ENCODE measurements around the gene FASTK.

Gene FASTK

GRCh38 chr7:151080067-151080521 is 515 bp downstream of the FASTK start:
- peak; percentile 22 for DNase-seq

DNA sequence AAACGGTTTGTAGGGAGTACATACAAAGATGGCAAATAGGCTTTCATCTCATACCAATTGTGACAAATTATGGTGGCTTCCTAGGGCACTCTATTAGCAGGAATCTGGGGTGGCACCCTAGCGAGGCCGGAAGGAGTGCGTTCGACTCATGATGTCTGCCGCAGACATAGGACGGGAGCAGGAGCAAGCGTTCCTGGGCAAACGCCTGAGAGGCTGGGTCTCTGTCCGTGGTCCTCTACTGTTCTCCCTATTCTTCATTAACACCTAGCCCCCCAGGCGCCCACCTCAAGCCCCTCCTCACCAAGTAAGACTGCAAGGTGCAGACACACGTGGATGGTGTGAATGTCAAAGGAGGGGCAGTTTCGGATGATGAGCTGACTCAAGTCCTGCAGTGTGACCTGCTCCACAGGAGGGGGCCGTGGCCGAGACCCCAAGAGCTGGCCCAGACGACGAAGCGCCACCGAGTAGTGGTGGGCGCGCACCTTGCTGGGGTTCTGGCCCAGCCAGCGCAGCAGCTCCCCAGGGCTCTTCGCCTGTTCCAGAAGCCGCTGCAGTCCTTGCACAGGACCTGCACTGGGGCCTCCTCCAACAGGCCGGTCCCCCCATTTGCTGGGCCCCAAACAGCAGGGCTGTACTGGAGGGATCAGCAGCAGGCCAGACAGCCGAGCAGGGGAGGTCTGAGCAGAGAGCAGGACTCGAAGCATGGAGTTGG is 1.3 kb downstream of the FASTK start:
- DNase-seq = no peak

DNA sequence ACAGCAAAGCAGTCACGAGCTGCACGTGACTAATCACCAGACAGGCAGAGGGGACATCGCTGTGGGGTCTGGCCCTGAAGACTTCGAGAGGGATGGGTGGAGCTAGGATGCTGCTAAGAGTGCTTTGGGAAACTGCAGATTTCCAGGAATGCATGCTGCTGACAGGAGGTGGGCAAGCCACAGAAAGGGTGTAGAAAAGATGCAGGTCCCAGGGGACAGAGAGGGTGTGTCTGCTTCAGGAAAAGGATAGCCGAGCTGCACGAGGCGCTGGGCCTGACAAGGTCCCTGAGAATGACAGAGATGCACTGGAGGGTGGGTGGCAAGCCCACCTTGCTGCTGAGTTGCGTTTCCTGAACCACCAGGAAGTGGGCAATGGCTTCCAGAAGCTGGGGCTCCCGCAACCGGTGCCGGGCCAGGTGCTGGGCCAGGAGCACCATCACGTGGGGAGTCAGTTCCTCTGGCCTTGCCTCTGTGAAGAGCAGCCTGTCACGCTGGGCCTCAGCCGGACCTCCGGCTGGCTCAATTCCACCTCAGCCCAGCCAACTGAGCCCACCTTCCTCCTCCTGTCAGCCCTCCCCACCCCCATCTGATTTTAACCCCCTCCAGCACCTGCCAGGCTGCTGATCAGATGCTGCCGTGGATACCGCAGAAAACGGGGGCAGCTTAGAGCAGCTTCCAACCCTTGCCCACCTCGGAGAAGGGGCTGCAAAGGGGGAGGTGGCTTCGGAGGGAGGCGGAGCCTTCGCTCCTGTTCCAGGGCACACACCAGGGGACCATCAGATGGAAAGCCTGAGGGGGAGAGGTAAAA is 2.2 kb downstream of the FASTK start:
- no peak for DNase-seq

DNA sequence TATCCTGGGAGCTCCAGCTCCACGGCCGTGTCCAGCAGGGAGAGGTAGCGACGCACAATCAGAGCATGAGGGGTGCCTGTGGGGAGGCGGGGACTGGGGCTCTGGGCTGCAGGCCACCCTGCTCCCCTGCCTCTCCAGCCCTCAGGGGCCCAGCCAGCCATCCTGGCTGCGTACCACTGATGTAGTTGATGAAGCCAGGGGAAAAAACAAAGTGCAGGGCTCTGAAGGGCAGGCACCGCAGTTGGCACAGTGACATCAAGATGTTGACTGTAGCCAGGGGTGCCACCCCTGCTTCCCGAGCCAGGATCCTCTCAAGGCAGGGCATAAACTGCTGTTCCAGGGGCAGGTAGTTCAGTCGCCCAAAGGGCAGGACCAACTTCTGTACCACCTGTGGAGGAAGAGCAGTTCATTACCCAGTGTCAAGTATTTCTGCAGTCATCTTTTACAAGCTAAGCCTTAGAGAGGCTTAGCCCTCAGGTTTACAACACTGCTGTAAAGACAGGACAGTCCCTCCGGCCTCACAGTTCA is 2.8 kb downstream of the FASTK start:
- DNase-seq = no peak

DNA sequence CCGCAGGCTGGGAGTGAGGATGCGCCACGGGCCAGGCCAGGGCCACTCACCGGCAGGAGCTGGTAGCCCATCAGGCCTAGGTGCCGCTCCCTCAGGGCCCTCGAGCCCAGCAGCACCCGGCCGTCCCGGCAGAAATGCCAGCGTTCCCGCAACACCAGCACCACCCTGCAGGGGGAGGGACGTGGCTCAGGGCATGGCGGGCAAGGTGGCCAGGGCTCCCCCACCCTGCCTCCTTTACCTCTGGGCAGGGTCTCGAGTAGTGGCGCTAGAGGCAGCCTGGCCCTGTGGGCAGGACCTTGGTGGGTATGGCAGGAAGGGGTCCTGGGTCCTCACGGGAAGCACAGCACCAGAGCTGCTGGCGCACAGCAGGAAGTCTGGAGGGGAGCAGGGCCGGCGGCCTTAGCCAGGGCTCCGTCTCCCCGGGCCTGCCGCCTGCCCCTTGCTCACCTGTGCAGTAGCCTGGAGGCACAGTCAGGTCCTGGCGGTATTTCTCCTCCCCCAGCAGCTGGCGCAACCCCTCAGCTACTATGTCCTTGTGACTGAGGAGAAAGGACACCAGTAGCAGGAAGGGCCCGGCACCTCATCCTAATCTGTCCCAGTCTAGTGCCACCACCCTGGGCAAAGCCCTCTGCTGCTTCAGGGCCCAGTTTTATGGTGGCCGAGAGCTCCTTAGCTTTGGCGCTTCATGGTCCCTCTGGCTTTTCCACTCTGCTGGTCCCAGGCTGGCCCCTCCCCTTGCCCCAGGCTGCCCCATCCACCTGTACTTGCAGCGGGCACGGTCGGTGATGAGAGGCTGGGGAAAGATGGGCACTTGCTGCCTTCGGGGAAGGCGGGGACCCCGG is 3.5 kb downstream of the FASTK start:
- DNase-seq = peak; percentile 35

DNA sequence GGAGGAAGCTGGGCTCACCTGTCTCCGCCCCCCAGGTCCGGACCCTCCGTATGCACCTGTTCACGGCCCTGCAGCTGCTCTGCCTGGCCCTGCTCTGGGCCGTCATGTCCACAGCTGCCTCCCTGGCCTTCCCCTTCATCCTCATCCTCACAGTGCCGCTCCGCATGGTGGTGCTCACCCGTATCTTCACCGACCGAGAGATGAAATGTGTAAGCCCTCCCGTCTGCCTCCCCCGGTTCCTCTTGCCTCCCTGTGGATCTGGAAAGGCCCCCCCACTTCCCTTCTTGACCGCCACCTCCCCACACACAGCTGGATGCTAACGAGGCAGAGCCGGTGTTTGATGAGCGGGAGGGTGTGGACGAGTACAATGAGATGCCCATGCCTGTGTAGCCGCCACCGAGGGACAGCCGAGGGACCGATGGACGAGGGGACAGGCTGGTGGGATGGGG is 4.6 kb downstream of the FASTK start:
- no peak for DNase-seq

DNA sequence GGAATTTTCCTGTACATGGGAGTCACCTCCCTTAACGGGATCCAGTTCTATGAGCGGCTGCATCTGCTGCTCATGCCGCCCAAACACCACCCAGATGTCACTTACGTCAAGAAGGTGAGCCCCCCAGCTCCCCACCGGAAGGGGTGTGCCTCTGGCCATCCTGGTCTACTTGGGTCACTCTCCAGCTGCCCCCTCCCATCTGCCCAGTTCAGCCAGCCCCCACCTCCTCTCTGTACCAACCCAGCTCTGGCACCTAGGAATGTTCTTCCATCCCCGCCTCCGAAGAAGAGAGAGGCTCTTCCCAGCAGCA is 5.0 kb downstream of the FASTK start:
- DNase-seq = no peak

DNA sequence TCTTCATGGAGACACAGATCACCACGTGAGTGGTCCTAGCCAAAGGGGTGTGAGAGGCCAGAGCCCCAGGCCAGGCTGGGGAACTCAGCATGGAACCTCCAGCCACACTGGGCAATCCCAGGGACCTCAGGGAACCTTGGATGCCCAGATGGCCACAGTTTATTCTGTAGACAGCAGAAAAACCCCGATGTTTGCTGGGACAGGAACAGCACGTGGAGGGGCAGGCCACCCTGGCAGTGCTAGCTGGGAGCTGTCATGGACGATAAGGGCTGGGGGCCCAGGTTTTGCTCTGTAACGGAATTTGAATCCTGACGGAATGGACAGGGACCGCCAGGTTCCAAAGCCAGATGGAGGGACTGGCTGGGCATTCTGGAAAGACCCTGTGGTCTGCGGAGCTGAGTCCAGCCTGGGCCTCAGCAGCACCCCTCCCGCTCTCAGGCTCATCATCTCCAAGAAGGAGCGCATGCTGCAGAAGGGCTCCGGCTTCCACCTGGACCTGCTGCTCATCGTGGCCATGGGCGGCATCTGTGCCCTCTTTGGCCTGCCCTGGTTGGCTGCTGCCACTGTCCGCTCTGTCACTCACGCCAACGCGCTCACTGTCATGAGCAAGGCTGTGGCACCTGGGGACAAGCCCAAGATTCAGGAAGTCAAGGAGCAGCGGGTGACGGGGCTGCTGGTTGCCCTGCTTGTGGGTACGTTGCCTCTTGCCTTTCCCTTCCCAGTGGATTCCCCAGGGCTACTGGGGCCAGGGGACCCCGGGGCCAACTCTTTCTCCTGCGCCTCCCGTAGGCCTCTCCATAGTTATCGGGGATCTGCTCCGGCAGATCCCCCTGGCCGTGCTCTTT is 5.6 kb downstream of the FASTK start:
- DNase-seq = no peak

DNA sequence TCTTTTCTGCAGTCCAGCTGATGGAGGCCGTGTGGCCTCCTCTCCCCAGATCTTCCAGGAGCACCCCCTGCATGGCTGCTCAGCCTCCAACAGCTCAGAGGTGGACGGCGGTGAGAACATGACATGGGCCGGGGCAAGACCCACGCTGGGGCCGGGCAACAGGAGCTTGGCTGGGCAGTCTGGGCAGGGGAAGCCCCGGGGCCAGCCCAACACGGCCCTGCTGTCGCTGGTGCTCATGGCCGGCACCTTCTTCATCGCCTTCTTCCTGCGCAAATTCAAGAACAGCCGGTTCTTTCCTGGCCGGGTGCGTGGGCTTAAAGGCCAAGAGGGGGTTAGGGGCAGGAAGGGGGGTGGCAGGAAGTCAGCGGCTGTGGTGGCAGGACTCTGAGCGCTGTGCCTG is 6.6 kb downstream of the FASTK start:
- no peak for DNase-seq

GRCh38 chr7:151071032-151071866 is 9.4 kb downstream of the FASTK start:
- no peak for DNase-seq

DNA sequence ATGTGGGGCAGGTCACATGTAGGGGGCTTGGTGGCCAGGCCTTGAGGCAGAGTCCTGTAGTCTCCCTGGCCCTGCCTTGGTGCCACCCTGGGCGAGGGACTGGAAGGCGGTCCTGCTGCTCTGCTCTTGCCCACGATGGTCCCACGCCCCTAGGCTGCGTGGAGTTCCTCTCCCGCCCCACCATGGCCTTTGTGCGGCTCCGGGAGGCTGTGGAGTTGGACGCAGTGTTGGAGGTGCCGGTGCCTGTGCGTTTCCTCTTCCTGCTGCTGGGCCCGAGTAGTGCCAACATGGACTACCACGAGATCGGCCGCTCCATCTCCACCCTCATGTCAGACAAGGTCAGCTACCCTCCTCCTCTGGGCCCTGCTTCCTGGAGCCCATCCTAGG is 10.0 kb downstream of the FASTK start:
- no peak for DNase-seq

DNA sequence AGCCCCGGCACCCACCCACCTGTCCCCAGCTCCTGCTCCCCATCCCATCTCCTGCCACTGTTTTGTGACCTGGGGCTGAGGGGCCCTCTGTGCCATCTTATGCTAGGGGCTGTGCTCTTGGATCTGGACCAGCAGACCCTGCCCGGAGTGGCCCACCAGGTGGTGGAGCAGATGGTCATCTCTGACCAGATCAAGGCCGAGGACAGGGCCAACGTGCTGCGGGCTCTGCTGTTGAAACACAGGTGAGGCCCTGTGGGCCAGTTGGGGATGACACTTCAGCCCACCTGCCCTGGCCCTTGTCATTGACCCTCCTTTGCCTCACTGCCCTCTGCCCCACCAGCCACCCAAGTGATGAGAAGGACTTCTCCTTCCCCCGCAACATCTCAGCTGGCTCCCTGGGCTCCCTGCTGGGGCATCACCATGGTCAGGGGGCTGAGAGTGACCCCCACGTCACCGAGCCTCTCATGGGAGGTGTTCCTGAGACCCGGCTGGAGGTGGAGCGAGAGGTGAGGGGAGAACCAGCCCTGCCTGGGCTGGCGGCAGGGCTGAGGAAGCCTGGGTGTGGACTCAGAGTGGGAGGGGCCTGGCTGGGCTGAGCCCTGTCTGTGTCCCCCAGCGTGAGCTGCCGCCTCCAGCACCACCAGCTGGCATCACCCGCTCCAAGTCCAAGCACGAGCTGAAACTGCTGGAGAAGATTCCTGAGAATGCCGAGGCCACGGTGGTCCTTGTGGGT is 10.6 kb downstream of the FASTK start:
- no peak for DNase-seq

GRCh38 chr7:151068069-151068773 is 12.4 kb downstream of the FASTK start:
- no peak for DNase-seq

DNA sequence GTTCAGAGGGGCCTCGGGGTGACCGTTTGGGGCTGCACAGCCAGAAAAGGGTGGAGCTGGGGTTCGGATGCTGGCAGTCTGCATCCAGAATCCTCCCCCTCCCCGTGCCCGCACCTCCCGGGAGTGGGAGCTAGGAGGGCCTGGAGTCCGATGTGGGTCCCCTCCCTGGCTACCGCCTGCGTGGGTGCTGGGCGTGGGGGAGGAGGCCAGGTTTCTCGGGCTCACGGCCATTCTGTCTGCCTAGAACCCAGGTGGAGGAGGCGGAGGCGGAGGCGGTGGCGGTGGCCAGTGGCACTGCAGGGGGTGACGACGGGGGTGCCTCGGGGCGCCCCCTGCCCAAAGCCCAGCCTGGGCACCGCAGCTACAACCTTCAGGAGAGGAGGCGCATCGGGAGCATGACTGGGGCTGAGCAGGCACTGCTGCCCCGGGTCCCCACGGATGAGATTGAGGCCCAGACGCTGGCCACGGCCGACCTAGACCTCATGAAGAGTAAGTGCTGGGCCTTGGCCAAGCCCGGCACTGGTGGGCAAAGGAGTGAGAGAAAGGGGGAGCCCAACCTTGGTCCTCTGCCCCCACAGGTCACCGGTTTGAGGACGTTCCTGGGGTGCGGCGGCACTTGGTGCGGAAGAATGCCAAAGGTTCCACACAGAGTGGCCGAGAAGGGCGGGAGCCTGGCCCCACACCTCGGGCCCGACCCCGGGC is 14.2 kb downstream of the FASTK start:
- no peak for DNase-seq

GRCh38 chr7:151065516-151065915 is 15.1 kb downstream of the FASTK start:
- DNase-seq = no peak

DNA sequence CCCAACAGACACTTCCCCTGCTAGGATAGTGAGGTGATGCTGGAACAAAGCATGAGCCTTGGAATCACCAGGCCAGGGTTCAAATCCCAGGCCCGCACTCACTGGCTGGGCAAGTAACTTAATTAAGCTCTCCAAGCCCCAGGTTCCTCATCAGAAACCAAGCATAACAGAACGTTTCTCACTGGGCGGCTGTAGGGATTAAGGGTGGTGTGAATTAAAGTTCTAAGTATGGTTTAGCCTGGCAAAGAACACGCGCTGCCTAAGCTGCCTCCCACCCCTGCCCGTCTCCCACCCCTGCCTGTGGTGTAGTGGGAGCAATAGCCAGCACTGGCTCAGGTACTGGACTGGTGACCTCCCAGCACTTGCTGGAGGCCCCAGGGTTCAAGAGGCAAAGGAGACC is 15.6 kb downstream of the FASTK start:
- DNase-seq = no peak

DNA sequence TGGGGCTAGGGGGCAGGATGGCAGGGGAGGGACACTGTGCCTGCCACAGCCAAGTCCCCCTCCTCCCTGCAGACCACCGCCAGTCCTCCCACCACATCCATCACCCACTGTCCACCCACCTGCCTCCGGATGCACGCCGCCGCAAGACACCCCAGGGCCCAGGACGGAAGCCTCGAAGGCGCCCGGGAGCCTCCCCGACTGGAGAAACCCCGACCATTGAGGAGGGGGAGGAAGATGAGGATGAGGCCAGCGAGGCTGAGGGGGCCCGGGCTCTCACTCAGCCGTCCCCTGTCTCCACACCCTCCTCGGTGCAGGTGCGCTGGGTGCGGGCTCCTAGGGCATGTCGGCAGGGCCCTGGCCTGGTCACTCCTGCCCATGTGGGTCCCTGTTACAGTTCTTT is 16.2 kb downstream of the FASTK start:
- no peak for DNase-seq

GRCh38 chr7:151063212-151063561 is 17.4 kb downstream of the FASTK start:
- DNase-seq = no peak

- no peak for DNase-seq
Measured at GRCh38 chr7:151062399-151063211, 18.0 kb downstream of the FASTK start.

Data from RPMI8226 (cell line).